Stimulated activated CD4-positive, alpha-beta T cell treated with anti-CD3 and anti-CD28 coated beads, Interleukin-15, amount 100 ng/mL, for 1 hour (primary cell): ENCODE data around the gene PLA2G4C.

ENCODE experiments used
- DNase-seq, 2 donors: peaks; one replicate each; pipeline ENCODE4 v3.0.0-alpha.2; 2020; ENCODE audit warnings: low read depth in 1 of 2, low spot score in 1 of 2

PLA2G4C gene

DNA sequence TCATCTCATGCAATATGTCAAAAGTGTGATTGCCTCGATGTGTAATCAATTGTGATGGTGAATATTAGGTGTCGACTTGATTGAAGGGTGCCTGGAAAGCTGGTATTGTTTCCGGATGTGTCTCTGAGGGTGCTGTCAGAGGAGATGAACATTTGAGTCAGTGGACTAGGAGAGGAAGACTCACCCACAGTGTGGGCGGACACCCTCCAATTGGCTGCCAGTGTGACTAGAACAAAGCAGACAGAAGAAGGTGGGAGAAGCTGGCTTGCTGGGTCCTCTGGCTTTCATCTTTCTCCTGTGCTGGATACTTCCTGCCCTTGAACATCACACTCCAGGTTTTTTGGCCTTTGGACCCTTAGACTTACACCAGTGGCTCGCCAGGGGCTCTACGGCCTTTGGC, 51.3 kb downstream of the PLA2G4C start:
- no peak for DNase-seq

DNA sequence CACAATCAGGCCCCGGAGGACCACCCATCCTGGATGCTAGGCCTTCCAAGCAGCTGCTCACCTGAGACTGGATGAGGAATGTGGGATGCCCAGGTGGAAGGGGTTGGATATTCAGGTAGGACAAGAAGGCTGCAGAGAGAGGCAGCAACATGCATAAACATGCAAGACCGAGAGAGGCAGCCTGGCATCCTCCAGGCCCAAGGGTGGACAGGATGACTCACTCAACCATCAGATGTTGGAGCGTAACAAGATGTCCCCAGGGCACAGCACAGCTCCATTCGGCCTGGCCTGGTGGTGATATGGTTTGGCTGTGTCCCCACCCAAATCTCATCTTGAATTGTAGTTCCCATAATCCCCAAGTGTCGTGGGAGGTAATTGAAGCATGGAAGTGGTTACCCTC, 56.8 kb downstream of the PLA2G4C start:
- DNase-seq: no peak

DNA sequence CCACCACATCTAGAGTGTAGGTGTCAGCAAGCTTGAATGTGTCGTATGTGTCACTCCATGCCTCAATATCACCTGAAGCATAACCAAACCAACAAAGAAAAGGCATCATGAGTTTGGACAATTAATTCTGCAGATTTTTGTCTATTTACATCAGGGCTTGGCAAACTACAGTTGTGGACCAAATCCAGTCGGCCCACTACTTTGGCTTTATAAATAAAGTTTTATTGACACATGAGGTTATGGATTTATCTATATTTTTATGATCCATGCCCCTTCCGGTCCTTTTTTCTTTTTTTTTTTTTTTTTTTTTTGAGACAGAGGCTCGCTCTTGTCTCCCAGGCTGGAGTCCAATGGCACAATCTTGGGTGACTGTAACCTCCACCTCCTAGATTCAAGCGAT, 57.5 kb downstream of the PLA2G4C start:
- DNase-seq: no peak

DNA sequence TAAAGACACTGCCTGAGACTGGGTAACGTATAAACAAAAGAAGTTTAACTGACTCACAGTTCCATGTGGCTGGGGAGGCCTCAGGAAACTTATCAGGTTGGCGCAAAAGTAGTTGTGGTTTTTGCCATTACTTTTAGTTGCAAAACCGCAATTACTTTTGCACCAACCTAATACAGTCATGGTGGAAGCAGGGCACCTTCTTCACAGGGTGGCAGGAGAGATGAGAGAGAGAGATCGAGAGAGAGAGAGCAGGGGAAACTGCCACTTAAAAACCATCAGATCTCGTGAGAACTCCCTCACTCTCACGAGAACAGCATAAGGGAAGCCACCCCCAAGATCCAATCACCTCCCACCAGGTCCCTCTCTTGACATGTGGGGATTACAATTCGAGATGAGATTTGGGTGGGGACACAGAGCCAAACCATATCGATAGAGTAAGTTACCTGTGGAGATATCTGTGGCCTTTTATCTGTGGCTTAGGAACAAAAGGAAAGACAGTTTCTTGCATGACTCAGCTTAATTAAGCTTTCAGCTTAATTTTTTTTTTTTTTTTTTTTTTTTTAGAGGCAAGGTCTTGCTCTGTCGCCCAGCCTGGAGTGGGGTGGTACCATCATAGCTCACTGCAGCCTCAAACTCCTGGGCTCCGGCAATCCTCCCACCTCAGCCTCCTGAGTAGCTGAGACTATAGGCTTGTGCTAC, 59.1 kb downstream of the PLA2G4C start:
- no peak for DNase-seq

DNA sequence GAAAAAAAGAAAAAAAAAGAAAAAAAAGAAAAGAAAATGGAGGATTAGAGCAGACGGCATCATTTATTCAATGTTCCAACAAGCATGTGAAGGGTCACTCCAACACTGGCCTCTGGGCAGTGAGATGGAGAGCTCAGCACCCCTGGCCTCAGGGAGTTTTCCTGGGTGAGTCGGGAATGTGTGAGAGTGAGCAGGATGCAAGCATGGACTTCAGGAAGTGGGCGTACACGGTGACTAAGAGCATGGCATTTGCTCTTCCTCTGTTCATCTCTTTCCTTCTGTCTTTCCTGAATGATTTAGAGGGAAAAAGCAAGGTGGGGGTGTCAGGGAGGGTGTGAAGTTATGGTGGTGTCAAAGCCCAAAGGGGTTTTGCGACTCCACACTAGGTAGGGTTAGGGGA, 66.1 kb downstream of the PLA2G4C start:
- no peak for DNase-seq

DNA sequence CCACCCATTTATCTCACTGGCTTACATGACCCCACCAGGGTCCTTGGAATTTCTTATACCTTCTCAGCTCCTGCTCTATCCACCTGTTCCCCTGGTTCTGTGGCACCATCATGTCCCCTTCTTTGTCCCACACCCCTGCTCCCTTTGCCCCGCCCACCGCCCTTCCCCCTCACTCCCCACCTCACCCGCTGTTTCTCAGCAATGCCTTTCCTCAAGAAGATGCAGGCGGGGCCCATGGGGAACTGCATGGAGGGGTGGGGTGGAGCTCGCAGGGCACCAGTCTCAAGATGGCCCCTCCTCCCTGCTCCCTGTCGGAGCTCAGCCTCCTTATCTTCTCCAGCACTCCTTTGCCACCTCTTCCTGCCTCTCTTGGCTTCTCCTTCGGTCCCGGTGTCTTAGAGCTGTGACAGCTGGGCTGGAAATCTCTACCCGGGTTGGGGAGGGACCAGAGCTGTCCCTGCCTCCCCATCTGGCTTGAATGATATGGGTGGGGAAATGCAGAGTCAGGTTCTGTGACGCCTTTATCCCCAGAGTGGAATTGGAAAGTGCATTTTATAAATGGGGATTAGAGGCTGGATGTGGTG, 66.8 kb downstream of the PLA2G4C start, which contains the start of gene CABP5:
TSS of gene CABP5 (minus strand) at position 405 of the 584 bp plus-strand sequence. CDS start at position 248, 157 bp downstream.
- DNase-seq: no peak

DNA sequence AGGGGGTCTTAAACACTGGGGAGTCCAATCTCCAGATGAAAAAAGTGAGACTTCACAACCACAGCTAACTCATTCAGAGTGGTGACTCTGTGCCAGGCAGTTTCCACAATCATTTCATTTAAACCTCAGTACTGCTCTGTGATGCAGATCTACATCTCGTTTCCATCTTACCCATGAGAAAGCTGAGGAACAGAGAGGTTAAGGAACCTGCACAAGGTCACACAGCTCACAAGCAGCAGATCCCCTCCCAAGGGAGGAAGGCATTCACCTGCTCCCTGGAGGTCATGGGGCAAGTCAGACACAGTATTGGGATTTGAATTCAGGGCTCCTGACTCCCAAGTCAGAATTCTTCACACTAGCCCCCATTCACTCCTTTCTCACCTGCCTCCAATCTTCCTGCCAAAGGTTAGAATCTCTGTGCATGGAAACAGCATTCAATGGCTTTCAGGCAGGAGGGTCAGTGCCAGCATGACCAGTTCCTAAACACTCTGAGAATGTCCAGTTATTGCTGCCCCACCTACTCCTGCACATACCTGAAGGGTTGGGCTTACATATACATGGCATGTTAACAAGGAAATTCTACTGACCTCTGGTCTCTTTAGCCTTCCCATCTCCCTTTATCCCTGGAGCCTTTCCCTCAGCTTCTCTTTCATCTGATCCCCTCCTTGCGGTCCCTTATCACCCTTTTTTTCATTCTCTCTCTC, 68.6 kb downstream of the PLA2G4C start:
- DNase-seq: no peak

DNA sequence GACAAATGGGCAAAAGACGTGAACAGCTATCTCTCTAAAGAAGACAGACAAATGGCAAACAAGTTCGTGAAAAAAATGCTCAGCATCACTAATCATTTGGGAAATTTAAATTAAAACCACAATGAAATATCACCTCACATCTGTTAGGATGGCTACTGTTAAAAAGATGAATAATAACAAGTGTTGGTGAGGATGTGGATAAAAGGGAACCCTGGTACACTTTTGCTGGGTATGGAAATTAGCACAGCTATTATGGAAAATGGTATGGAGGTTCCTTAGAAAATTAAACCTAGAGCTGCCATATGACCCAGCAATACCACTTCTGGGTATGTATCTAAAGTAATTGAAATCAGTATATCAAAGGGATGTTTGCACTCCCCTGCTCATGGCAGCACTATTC, 73.9 kb downstream of the PLA2G4C start:
- DNase-seq: no peak

DNA sequence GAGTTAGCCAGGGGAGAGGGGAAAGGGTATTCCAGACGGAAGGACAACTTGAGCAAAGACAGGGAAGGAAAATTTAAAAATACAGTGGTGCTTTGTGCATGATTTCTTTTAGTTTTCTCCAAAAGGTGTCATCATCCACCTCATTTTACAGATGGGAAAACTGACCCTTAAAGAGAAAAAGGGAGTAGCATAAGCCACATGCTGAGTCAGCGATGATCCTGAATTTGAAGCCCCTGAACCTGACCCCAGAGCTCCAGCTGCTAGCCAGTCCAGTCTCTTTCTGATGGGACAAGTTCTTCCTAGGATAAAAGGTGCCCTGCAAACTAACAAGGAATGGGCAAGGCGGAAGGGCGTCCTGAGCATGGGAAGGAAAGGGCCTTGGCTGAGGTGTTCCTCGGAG, 77.0 kb downstream of the PLA2G4C start:
- no peak for DNase-seq

DNA sequence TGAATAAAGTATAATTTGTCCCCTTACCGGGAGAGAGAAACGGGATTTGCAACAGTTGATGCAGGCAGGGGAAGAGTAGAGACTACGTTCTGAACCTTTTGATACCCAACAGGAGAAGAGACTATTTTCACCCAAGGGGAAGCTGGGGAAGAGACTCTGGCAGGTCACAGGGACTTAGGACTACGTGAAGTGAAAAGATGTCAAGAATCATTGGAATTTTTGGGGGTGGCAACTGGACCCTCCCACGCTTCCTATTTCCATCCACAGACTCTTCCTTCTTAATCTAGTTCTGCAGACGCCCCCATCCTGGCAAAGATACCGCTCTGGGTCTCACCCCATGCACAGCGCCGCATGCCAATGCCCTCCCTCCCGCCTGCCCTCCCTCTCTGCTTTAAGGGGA, 80.5 kb downstream of the PLA2G4C start:
- DNase-seq: no peak

DNA sequence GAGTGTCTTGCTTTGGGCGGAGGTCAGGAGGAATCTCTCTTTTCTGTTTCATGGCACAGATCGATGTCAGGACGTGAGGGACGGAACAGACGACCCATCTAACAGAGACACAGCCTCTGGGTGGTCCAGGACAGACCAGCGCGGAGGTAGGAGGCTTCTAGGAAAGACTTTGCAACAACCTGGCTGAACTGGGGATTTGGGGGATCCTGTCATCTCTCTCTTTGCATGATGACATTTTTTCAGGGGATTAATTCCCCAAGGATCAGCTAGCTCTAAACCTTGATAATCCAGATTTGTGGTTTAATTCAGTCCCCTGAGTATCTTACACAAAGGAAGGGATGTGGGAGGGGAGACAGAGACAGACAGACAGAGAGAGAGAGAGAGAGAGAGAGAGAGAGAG, 81.2 kb downstream of the PLA2G4C start:
- DNase-seq: no peak

DNA sequence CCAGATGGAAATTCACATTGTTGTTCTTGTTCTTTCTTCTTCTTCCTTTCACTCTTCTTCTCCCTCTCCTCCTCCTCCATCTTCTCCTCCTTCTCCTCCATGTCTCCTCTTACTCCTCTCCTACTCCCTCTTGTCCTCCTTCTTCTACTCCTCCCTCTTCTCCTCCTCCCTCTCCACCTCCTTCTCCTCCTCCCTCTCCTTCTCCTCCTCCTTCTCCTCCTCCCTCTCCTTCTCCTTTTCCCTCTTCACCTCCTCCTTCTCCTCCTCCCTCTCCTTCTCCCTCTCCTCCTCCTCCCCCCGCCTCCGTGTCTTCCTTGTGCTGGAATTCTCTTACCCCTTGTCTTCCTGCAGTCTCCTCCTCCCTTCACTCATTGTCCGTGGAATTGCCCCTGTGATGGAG, 85.1 kb downstream of the PLA2G4C start:
- DNase-seq: no peak

DNA sequence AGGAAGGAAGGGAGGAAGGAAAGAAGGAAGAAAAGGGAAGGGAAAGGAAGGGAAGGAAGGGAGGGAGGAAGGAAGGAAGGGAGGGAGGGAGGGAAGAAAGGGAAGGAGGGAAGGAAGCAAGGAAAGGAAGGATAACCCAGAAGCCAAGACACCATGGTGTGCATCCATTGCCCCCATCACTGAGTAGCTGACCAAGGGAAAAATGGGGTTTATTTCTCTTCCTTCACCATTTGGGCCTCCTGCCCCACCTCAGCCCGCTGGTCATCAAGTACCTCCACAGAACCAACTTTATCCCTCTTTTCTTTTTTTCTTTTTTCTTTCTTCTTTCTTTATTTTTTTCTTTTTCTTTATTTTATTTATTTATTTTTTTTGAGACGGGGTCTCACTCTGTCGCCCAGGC, 87.1 kb downstream of the PLA2G4C start:
- DNase-seq: no peak

DNA sequence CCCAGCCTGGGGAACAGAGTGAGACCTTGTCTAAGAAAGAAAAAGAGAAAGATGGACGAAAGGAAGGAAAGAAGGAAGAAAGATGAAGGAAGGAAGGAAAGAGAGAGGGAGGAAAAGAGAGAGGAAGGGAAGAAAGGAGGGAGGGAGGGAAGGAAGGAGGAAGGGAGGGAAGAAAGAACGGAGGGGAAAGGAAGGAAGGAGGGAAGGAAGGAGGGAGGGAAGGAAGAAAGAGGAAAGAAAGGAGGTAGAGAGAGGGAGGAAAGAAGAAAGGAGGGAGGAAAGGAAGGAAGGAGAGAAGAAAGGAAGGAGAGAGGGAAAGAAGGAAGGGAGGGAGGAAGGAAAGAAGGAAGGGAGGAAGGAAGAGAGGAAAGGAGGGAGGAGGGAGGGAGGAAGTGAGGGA, 87.6 kb downstream of the PLA2G4C start:
- no peak for DNase-seq

DNA sequence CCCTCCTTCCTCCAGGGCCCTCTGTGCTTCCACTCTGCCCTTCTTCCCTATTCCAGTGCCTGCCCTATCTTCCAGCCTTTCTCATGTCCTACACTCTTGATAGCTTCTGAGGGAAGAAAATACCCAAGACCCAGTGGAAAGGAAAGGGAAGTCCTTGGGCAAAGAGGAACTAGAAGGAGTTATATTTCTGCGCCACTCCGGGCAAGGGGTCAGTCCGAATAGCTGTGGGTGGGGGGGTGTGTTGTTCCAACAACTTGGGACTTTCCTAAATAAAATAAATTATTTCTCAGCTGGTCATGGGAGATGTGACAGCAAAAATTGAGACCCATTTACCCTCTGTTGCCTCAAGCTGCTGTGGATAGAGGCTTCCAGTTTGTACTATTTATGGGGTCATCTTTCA, 89.9 kb downstream of the PLA2G4C start:
- no peak for DNase-seq

DNA sequence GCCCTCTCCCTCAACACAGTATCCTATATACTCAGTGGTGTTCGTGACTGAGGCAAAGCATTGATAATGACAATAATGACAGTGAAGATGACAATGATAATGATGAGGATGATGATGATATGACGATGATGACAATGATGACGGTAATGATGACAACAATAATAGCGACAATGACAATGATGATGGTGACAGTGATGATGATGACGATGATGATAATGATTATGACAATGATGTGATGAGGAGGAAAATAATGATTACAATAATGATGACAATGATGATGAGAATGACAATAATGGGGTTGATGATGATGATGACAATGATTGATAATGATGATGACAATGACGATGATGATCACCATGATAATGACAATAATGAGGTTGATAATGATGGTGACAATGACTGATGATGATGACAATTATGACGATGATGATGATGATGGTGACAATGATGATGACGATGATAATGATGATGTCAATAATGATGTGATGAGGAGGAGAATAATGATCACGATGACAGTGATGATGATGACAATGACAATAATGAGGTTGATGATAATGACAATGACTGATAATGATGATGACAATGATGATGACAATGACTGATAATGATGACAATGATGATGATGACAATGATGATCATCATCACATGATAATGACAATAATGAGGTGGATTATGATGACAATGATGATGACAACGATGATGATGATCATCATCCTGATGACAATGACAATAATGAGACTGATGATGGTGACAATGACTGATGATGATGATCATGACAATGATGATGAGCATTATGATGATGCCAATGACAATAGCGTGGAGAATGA, 99.5 kb downstream of the PLA2G4C start:
- no peak for DNase-seq

DNA sequence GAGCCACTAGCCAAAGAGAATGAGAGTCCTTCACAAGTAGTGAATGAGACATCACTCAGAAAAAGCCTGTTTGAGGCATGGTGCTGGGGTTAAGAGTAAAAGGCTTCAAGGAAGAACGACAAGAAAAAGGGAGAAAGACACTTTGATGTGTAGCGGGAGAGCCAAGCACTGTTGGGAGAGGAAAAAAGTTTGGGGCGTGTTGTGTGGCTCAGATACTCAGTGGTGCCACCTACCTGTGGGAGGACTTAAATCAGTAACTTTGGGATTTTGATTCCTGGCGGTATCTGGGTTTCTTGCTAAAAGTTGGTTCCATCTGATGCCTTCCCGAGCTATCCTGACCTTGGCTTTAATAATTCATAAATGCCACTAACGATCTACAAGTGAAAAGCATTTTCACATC, 103.9 kb downstream of the PLA2G4C start:
- DNase-seq: no peak

DNA sequence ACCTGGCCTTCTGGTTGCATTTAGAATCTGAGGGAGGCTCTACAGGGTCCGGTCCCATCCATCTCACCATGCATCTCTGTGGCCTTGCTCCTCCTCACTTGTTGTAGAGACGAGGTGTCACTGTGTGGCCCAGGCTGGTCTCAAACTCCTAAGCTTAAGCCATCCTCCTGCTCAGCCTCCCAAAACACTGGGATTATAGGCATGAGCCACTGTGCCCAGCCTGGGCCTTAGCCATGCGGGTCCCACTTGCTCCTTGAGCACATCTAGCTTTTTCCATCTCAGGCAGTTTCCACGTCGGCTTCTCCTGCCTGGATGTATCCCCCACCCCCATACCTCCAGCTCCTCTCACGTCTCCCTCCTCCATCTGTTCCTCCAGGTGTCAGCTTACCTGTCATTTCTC, 106.4 kb downstream of the PLA2G4C start:
- no peak for DNase-seq

DNA sequence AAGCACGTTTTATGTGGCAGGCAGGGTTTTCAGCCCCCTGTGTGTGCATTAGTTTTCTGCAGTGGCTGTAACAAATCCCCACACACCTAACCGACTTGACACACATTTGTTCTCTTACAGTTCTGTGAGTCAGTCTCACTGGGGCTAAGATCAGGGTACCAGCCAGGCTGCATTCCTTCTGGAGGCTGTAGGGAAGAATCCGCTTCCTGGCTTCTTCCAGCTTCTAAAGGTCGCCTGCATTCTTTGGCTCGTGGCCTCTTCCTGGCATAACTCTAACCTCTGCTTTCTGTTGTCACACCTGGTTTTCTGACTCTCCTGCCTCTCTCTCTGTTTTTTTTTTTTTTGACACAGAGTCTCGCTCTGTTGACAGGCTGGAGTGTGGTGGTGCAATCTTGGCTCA, 109.8 kb downstream of the PLA2G4C start:
- no peak for DNase-seq

DNA sequence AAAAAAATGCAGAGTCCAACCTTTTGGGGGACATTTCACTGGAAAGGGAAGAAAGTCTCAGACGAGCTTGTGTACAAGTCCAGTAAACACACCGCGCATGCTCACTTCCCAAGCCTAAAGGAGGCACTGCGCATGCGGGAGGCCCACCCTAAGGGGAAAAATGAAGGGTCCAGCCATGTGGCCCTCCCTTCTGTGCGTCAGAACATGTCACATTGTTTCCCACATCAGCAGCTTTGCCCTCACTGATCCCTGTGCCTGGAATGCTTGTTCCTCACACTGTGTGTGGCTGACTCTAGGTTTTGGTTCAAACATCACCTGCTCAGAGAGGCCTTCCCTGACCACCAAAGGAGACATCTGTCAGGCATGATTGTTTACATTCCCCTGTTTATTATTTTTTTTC, 111.8 kb downstream of the PLA2G4C start:
- DNase-seq: no peak
